HG03045 (cell line): ENCODE data around the gene NECAB2.
A peak's percentile ranks its signal among the peaks of the same experiment; 100 is the strongest.

Experiments used
- ATAC-seq: cut with Tn5 transposase; IDR thresholded peaks from one replicate; pipeline ENCODE4 v1.9.1; 2021; ENCODE audit warnings: mild to moderate bottlenecking, moderate library complexity; ENCODE audit not compliant: unreplicated experiment

The NECAB2 gene

GRCh38 chr16:83951544-83951943 lies 16.5 kb upstream of the NECAB2 start:
- ATAC-seq = no peak

GRCh38 chr16:83952587-83952939 lies 15.5 kb upstream of the NECAB2 start:
- no peak for ATAC-seq

- ATAC-seq = peak; percentile 76
Measured at GRCh38 chr16:83952940-83953795, 14.9 kb upstream of the NECAB2 start, which contains the start of gene OSGIN1. OSGIN1 (plus strand) TSS chr16:83953240; CDS start chr16:83957672, 4,432 bp downstream.

DNA sequence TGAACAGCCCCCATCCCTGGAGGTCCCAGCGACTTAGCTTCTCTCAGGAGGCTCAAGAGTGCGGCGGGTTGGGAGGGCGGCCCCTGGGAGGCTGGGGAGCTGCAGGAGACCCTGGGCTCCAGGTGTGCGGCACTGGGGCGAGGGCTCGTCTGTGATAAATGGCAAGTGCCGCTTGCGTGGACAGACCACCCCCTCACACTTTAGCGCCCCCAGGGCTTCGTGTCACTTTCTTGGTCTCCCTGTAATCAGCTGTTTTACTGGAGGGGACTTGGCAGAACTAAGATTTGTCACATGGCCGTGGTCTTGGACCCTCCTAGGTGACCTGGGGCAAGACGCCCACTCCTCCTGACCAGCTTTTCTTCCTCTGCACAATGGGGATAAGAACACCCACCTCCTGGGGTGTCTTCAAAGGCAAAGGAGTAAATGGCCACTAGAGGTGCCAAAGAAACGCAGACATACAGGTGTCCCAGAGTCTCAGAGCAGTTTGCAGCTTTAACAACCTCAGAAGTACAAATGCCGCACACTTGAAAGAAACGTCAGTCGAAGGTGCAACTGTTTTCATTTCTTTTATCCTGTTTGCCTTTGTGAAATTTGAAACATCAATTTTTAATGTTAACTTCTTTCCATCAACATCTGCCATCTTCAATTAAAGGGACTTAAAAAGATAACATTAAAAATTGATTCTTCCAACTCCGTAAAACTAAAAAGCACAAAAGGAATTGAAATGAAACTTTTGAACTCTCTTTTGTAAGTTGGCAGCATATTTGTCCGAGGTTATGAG lies 14.1 kb upstream of the NECAB2 start:
- no peak for ATAC-seq

DNA sequence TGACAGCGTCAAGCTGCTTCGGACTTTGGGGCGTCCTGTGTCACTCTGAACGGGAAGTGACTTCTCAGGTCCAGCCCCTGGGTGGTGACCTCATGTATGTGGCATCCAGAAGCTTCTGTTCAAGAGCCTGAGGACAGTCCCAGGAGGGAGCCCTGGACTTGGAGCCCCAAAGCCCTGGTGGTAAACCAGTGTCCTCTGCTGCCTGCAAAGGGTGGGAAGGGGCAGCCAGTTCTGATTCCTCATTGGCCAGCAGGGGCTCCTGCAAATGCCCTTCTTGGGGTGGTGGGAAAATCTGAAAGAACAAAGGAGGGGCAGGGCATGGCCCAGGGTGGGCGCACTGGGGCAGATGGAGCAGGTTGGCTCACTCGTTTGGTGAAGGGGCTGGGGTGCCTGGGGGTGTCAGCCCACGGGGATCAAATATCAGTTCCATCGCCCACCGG lies 13.4 kb upstream of the NECAB2 start:
- no peak for ATAC-seq

DNA sequence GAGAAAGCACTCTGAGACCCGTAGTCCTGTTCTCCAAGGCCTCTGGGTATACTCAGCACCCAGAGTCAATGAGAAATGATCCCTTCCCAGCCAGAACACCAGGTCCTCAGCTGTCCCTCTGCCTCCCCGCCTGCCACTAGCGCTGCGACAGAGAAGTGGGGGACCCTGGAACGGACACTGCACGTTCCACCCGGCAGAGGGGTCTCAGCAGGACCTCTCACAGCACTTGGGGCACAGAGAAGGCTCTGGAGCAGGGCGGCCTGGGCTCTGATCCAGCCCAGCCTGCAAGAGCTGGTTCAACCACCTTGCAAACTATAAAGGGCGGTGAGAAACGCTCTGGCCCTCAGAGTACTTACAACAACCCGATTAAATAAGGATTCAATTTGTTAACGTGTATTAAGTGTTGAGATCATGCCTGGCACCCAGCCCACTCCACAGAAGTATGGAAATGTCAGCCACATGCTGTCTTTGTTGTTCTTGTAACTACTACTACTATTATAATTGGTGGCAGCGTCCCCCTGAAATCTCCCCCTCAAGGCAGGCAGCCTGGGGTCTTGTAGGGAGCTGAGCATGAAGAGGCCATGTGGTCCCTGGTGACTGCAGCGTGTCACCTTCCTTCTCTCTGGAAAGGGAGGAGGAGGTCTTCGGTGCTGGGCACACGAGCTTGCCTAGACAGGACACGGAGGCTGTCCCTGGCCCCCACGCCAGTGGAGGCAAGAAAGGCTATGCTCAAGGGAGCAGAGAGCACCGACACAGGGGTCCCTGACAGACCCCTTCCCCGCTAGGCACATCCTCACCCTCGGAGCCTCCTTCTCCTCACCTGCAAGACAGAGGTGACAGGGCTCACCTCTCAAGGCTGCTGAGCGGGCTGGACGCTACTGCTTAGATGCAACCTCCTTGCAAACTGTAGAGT lies 12.6 kb upstream of the NECAB2 start:
- ATAC-seq = no peak

GRCh38 chr16:83956336-83957289 lies 11.4 kb upstream of the NECAB2 start:
- no peak for ATAC-seq

DNA sequence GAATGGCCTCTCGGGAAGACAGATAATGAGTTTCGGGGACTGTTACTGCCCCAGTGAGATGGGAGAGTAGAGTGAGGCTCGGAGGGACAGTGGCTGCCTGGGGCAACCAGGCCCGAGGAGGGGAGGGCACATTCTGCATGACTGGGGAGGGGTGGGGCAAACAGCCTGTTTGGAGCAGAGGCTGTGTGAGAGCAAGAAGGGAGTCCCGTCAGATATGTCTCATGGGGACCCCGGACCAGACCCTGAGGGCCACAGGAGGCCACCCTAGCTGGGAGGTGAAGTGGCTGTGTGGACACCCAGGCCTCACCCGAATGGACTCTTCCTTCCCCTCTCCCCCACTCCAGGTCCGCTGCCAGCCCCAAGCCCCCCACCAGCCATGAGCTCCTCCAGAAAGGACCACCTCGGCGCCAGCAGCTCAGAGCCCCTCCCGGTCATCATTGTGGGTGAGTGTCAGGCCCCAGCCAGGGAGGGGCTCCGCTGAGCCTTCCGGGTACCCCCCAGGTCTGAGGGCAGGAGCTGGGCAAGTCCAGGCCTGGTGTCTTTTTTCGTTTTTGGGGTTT lies 10.7 kb upstream of the NECAB2 start:
- no peak for ATAC-seq

DNA sequence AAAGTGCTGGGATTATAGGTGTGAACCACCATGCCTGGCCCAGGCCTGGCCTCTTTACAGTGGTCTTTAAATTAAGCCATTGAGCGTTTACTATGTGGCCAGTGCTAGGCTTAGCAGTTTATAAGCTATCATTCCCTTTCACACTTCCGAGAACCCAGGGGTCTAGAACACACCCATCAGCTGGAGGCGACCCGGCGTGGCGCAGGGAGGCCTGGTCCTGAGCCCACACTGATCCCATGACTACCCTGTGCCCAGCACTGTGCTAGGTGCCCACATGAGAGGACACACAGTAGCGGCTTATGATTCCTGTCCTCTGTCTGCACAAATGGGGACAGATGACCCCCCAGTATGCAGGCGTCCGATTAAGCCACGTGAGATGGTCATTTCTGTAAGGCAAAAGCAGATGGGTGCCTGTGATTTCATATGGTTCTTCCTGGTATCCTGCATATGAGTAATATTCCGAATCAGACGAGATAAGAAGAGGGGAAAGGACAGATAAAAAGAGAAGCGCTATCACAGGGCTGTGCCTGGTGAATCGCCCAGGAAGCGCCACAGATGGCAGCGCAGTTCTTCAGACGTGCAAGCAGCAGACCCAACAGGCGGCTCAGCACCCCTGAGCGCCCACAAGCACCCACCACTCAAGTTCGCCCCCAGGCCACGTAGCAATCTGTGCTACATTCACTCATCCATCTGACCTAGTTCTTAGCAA lies 9.8 kb upstream of the NECAB2 start:
- no peak for ATAC-seq

GRCh38 chr16:83958846-83959565 lies 9.0 kb upstream of the NECAB2 start:
- no peak for ATAC-seq

GRCh38 chr16:83959656-83960434 lies 8.2 kb upstream of the NECAB2 start:
- no peak for ATAC-seq

DNA sequence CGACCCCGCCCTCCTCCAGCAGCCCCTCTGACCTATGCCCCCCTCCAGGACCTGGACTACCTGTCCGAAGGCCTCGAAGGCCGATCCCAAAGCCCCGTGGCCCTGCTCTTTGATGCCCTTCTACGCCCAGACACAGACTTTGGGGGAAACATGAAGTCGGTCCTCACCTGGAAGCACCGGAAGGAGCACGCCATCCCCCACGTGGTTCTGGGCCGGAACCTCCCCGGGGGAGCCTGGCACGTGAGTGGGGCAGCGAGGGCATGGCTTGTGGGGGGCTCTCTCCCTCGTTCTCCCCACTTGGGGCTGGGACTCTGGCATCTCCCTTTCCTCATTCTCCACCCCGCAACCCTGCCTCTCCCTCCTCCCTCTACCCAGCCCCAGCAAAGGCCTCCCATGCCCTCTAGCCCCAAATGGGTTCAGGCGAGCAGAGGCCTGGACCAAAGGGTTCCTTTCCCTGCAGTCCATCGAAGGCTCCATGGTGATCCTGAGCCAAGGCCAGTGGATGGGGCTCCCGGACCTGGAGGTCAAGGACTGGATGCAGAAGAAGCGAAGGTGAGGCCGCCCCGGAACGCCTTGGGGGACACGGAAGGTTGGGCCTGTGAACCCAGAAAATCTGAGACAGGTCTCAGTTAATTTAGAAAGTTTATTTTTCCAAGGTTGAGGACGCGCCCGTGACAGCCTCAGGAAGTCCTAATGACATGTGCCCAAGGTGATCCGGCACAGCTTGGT lies 7.4 kb upstream of the NECAB2 start:
- no peak for ATAC-seq

GRCh38 chr16:83961591-83961990 lies 6.5 kb upstream of the NECAB2 start:
- ATAC-seq = no peak

DNA sequence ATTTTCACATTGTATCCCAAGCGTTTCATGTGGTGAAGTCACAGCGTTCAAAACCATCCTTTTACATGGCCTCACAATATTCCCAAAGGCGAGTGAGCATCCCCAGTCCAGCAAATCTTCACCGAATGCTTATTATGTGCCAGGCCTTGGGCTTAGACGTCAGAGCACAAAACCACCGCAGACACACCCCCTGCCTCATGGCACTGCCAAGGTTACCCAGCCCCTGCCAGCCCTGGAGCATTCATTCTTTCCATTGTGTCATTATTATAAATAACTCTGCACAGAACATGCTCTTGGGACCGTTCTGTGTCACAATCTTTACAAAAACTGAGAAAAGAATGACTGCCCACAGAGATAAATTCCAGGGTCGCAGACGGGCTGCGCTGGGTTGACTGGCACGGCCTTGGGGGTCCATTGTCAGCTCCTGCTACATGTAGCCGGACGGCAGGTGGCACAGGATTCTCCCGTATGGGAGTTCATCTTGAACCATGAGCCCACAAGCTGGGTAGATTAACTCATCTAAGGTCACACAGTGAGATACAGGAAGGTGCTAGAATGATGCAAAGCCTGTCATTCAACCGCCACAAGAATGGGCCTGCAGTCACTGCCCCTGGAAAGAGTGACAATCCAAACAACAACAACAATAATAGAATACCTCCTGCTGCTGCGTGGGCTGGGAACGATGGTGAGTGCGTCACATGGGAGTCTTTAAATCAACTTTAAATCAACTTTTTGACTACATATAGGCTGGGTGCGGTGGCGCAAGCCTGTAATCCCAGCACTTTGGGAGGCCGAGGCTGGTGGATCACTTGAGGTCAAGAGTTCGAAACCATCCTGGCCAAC lies 4.5 kb upstream of the NECAB2 start:
- no peak for ATAC-seq

DNA sequence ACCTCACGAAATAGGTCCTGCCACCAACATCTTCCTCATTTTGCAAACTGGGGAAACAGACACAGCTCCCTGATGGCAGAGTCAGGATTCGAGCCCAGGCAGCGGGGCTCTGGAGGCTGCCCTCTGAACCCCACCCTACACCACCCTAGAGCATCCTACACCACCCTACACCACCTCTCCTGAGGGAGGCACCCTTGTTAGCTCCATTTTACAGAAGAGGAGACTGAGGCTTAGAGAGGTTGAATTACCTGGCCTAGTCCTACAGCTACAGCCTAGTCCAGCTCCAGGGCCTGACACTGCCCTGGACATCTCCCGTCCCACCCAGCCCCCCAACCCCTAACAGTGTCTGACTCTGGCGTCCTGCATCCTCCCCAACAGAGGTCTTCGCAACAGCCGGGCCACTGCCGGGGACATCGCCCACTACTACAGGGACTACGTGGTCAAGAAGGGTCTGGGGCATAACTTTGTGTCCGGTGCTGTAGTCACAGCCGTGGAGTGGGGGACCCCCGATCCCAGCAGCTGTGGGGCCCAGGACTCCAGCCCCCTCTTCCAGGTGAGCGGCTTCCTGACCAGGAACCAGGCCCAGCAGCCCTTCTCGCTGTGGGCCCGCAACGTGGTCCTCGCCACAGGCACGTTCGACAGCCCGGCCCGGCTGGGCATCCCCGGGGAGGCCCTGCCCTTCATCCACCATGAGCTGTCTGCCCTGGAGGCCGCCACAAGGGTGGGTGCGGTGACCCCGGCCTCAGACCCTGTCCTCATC lies 3.2 kb upstream of the NECAB2 start:
- ATAC-seq = no peak
